AG04449 (cell line): ENCODE measurements around the gene CFAP46.

Source experiments
- CTCF ChIA-PET: fragments of 350-600 bp; formaldehyde crosslinking; extraction: SDS; loops from one replicate; lab custom pipeline; 2021; ENCODE audit warnings: antibody characterized with exemption; lab: Yijun Ruan, JAX
- POLR2A ChIA-PET: fragments of 400-600, 350-600 bp; formaldehyde crosslinking; extraction: SDS; loops from one replicate; lab custom pipeline; 2020; ENCODE audit warnings: antibody characterized with exemption, inconsistent platforms; lab: Yijun Ruan, JAX
- DNase-seq: peaks from one replicate; pipeline ENCODE4 v3.0.0-alpha.2; 2010; ENCODE audit warnings: low read depth, low spot score
- H3K4me3 ChIP-seq: 2 replicates; pipeline ENCODE4 v1.5.1; 2011; ENCODE audit warnings: low read depth, mild to moderate bottlenecking, control low read depth, low read length
- TF ChIP-seq, protein P1 (sequence below): IDR thresholded peaks from one replicate; pipeline ENCODE4 v1.5.1; 2011; ENCODE audit warnings: mild to moderate bottlenecking, moderate library complexity, low read length, control low read depth, inconsistent platforms; ENCODE audit not compliant: insufficient read depth; ENCODE audit errors: missing control alignments

The CFAP46 gene

DNA sequence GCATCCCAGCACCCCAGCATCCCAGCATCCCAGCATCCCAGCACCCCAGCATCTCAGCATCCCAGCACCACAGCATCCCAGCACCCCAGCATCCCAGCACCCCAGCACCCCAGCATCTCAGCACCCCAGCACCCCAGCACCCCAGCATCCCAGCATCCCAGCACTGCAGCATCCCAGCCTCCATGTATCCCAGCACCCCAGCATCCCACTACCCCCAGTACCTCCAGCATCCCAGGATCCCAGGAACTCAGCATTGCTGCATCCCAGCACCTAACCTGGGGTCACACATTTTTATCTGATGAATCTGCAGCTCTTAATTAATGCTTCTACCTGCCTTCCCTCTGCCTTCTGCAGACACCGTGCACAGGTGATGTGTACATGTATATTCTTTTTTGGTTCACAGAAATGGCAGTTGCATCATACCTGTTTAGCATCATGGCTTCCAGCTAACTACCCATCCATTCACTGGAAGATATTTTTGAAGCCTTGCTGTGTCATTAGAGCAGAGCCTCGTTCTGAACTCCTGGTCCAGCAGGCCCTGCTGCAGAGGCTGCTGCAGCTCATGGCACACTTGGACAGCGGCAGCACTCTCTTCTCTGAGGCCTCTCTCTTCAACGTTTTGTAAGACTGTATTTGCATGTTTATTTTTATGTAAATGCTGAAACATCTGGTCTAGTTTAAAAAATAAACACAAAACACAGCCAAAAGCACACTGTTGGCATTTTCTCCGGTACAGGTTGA, 4.6 kb upstream of the CFAP46 start:
- H3K4me3 ChIP-seq = no peak overlapping the region
- ChIA-PET POLR2A (no interaction called here), CTCF (no interaction called here)
- TF ChIP-seq, protein P1, sequence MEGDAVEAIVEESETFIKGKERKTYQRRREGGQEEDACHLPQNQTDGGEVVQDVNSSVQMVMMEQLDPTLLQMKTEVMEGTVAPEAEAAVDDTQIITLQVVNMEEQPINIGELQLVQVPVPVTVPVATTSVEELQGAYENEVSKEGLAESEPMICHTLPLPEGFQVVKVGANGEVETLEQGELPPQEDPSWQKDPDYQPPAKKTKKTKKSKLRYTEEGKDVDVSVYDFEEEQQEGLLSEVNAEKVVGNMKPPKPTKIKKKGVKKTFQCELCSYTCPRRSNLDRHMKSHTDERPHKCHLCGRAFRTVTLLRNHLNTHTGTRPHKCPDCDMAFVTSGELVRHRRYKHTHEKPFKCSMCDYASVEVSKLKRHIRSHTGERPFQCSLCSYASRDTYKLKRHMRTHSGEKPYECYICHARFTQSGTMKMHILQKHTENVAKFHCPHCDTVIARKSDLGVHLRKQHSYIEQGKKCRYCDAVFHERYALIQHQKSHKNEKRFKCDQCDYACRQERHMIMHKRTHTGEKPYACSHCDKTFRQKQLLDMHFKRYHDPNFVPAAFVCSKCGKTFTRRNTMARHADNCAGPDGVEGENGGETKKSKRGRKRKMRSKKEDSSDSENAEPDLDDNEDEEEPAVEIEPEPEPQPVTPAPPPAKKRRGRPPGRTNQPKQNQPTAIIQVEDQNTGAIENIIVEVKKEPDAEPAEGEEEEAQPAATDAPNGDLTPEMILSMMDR = no peak
- DNase-seq = no peak

DNA sequence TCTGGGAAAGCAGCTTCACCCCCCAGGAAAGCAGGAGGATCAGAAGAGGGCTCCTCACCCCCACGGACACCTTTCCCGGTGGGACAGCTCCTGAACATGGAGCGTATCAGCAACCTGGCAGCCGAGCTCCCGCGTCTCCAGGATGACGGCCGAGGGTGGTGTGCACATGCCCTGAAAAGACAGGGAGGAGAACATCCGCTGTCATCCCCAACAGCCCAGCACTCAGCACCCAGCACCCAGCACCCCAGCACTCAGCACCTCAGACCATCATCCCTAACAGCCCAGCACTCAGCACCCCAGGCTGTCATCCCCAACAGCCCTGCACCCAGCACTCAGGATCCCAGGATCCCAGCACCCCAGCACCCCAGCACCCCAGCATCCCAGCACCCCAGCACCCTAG, 3.9 kb upstream of the CFAP46 start:
- TF ChIP-seq, protein P1 = no peak
- ChIA-PET CTCF (no interaction called here), POLR2A (no interaction called here)
- H3K4me3 ChIP-seq = no peak overlapping the region
- no peak for DNase-seq

DNA sequence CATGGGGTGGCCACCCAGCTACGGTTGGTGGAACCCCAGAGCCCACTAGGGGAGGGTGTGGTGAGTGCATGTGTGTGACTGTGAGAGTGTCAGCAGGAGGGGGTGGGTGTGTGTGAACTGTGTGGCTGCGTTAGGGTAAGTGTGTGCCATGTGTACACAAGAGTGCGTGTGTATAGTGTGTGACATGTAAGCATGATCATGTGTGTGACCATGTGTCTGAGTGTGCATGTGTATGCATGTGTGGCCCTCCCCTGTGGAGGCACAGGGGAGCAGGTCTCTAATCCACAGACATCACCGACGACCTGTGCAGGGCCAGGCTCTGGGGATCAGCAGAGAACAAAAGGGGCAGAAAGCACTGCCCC, 3.5 kb upstream of the CFAP46 start:
- DNase-seq = no peak
- TF ChIP-seq, protein P1 = no peak
- CTCF ChIA-PET = no interaction called here
- no peak overlapping the region for H3K4me3 ChIP-seq
- POLR2A ChIA-PET = no interaction called here

DNA sequence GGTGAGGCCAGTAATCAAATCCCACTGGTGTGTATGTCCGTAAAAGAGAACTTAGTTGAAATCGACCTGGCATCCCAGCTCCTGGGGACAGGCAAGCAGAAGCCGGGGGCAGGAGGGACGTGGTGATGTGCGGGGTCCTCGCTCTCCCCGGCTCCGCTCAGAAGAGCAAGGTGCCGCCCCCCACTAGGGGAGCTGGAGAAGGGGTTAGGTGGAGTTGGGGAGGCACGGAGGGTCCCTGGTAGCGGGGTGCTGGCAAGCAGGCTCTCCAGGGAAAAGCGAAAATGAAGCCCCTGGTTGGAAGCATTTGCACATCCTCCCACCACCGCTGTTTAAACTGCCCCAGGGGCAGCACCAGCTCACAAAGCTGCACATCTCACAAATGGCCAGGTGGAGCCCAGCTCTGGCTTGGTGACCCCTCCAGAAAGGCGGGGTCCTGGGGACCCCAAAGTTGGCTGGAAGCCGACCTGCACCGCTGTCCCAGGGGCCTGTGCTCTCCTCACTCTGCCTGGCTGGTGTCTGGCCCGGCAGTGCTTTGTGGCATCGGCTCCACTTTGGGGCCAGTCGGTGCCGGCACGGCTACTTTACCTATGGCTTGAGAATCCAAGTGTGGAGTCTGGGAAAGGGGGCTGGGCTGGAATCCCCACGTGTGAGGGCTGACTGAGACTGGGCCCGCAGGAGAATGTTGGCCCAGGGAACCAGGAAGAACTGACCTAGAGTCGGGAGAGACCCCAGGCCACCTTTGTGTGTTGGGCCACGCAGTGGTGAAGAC, 2.9 kb upstream of the CFAP46 start:
- no peak overlapping the region for H3K4me3 ChIP-seq
- ChIA-PET POLR2A (no interaction called here), CTCF (interaction anchor here (1.5 kb wide), 1 partner anchor 198 kb away, joined by 3 read pairs; no protein-coding TSS in a partner anchor)
- TF ChIP-seq, protein P1 = no peak
- no peak for DNase-seq

DNA sequence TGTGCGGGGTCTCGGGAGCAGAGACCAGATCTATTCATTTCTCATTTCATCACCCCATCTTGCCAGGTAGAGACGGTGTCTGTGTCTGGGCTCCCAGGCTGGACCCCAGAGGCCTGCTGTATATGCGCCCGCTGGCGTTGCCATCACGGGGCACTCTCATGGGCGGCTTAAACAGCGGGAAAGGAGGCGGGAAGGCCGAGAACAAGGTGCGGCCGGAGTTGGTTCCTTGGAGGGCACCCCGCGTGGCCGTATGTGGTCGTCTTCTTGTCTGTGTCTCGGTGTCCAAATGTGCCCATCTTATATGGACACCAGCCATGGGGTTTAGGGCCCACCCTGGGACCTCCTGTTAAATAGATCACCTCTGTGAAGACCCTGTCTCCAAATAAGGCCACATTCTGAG, 2.1 kb upstream of the CFAP46 start:
- TF ChIP-seq, protein P1 = no peak
- POLR2A ChIA-PET = no interaction called here
- CTCF ChIA-PET = interaction anchor here (1.5 kb wide), 1 partner anchor 198 kb away, joined by 3 read pairs; no protein-coding TSS in a partner anchor

DNA sequence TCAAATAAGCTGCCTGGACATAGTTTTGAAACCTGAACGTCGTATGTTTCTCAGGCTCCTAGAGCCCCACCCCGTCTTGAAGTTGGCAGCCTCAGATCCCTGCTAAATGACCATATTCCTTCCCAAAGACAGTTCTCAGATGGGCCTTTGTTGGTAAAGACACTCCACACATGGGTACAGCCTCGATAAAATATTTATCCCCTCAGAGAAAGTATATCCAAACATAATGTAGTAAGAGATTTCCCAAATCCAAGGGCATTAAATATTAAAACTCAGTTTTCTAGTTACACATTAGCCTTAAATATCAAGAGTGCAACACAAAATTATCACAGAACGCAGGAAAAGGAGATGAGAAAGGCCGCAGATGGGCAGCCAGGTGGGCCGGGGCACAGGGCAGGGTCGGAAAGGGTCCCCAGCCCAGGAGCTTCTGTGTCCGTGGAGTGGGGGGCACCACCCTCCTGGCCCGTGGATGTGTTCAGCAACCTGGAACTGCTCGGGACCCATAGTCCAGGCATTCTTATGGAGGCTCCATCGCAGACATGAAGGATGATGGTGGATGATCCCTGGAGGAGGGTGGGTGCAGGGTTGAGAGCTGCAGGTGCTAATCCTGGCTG, 1.5 kb upstream of the CFAP46 start:
- DNase-seq = no peak
- H3K4me3 ChIP-seq = no peak overlapping the region
- CTCF ChIA-PET = interaction anchor here (1.5 kb wide), 1 partner anchor 199 kb away, joined by 3 read pairs; no protein-coding TSS in a partner anchor
- POLR2A ChIA-PET = no interaction called here
- TF ChIP-seq, protein P1 = no peak

More for the DNA sequence above, 2.1 kb upstream of the CFAP46 start:
- DNase-seq = no peak
- no peak overlapping the region for H3K4me3 ChIP-seq
